ENCODE results near the gene GPR135. TPM values are rescaled to one million over a fixed set of nuclear protein-coding genes. Genes with fewer than 3 reads are reported as not detected.

GPR135 gene
- polyA plus RNA-seq, 2 of the 4 experiments (the other 2 are of a cell fraction), result 1.5 to 3.6 TPM

GRCh38 chr14:59509101-59509500 is 43.9 kb upstream of the GPR135 start:
- FAIRE-seq (no peak), ATAC-seq (no peak)

More at GRCh38 chr14:59509101-59509500, 43.9 kb upstream of the GPR135 start:
- 39% methylated on average over 3 of the region's 3 CpGs for WGBS (ENCODE audit: missing lambda C conversion rate)
- H3K9me3 ChIP-seq, result no peaks in the 10 kb centered on the region; the same call in 2 of the 3 replicates
- no peak overlapping the region for H3K27ac ChIP-seq
- no peak for DNase-seq (ENCODE audit: low read depth in 1 of 2, low spot score in 1 of 2)
- H3K4me3 ChIP-seq, result no peak overlapping the region
- H3K4me2 ChIP-seq, result no peak overlapping the region
- no peaks in the 10 kb centered on the region for H3K4me1 ChIP-seq
- TF ChIP-seq RNF2 (IDR thresholded peaks at IDR 0.05; ENCODE audit: borderline replicate concordance, low read depth) (no peak), ZC3H11A (IDR thresholded peaks at IDR 0.05) (no peak), KDM1A (IDR thresholded peaks at IDR 0.05; ENCODE audit: low read depth) (no peak), BCL3 (IDR thresholded peaks at IDR 0.05) (no peak), GATA3 (IDR thresholded peaks at IDR 0.05; ENCODE audit: borderline replicate concordance) (no peak), SREBF2 (IDR thresholded peaks at IDR 0.05) (no peak), NFE2L2 (conservative IDR thresholded peaks at IDR 0.05; ENCODE audit: low read length) (no peak), SMC3 (IDR thresholded peaks at IDR 0.05) (no peak), FOSL2 (IDR thresholded peaks at IDR 0.05) (no peak), FOSL2 (CRISPR knock-in tag; IDR thresholded peaks at IDR 0.05) (no peak), MAX (IDR thresholded peaks at IDR 0.05) (no peak), JUN (IDR thresholded peaks at IDR 0.05) (no peak), NPAS2 (CRISPR knock-in tag; IDR thresholded peaks at IDR 0.05; ENCODE audit: borderline replicate concordance) (no peak), HMGXB4 (CRISPR knock-in tag; IDR thresholded peaks at IDR 0.05; ENCODE audit: borderline replicate concordance) (no peak), PBX3 (IDR thresholded peaks at IDR 0.05) (no peak), EHMT2 (IDR thresholded peaks at IDR 0.05; ENCODE audit: low read depth) (no peak), USF2 (IDR thresholded peaks at IDR 0.05) (no peak), TFCP2L1 (CRISPR knock-in tag; IDR thresholded peaks at IDR 0.05) (no peak), ZNF302 (CRISPR knock-in tag; IDR thresholded peaks at IDR 0.05) (no peak), RFX5 (IDR thresholded peaks at IDR 0.05) (no peak), E2F6 (IDR thresholded peaks at IDR 0.05; ENCODE audit: borderline replicate concordance, low read depth) (no peak)
- CTCF ChIA-PET, result interaction anchor here (1.1 to 6.5 kb wide), 4 partner anchors 12 to 388 kb away, joined by 3 to 52 read pairs (median 8); partner anchors contain the start of genes CCDC175, JKAMP and L3HYPDH
- POLR2A ChIA-PET, result interaction anchor here (0.9 kb wide), 1 partner anchor 25 kb away, joined by 4 read pairs; the partner anchor contains the start of genes JKAMP and L3HYPDH

Measured in A549 (cell line).